Calu3 (cell line): ENCODE results near the gene CCDC54. TPM values are rescaled to one million over a fixed set of nuclear protein-coding genes. Genes with fewer than 3 reads are reported as not detected.
"Not testable (repeated sequence)": the region's sequence is repeated elsewhere in the genome, so short reads cannot be mapped to it uniquely, and the experiment has no call there.

Experiments
- Bru-seq: library from RNA; stranded (reverse); fragments of 400-500 nt; gene quantifications from one replicate; lab custom pipeline; 2021; lab: Mats Ljungman, UMichigan
- BruChase-seq, 2 experiments: library from RNA; stranded (reverse); fragments of 400-500 nt; gene quantifications; one replicate each; lab custom pipeline; 2021; lab: Mats Ljungman, UMichigan
- BruUV-seq: library from RNA; stranded (reverse); fragments of 400-500 nt; replicated peaks from 2 replicates; lab custom pipeline; 2021; lab: Mats Ljungman, UMichigan
- CTCF ChIA-PET: fragments of 300-600 bp; sonication (Branson Sonifier 250); formaldehyde crosslinking; loops from one replicate; lab custom pipeline; 2022; ENCODE audit warnings: antibody characterized with exemption; lab: Charles Lee
- DNase-seq: peaks from one replicate; pipeline ENCODE4 v3.0.0; 2022
- H3K27ac Mint-ChIP-seq: one replicate; pipeline ENCODE4 v1.8.0; 2022; ENCODE audit warnings: mixed read lengths; ENCODE audit not compliant: unreplicated experiment
- H3K27me3 Mint-ChIP-seq: one replicate; pipeline ENCODE4 v1.8.0; 2022; ENCODE audit warnings: mixed read lengths; ENCODE audit not compliant: unreplicated experiment
- H3K36me3 Mint-ChIP-seq: one replicate; pipeline ENCODE4 v1.8.0; 2022; ENCODE audit warnings: mild to moderate bottlenecking, moderate library complexity, mixed read lengths; ENCODE audit not compliant: insufficient read depth, unreplicated experiment
- H3K4me1 Mint-ChIP-seq: one replicate; pipeline ENCODE4 v1.8.0; 2022; ENCODE audit warnings: mild to moderate bottlenecking, low read depth, mixed read lengths; ENCODE audit not compliant: unreplicated experiment
- H3K4me3 Mint-ChIP-seq: one replicate; pipeline ENCODE4 v1.8.0; 2022; ENCODE audit warnings: mild to moderate bottlenecking, low read depth, moderate library complexity, mixed read lengths; ENCODE audit not compliant: unreplicated experiment
- H3K9me3 Mint-ChIP-seq: one replicate; pipeline ENCODE4 v1.8.0; 2022; ENCODE audit warnings: low read depth, mixed read lengths; ENCODE audit not compliant: unreplicated experiment
- intact Hi-C: fragments of 100-400 bp; cut with micrococcal nuclease; formaldehyde crosslinking; loops from one replicate; pipeline ENCODE4 v1.10.0; 2022; ENCODE audit not compliant: unreplicated experiment
- long read RNA-seq: library from polyadenylated mRNA; stranded (forward); transcript quantifications from one replicate; pipeline ENCODE4 v2.0.0, GENCODE V29; 2022
- total RNA-seq: library from RNA; stranded (reverse); gene quantifications from 2 replicates; pipeline ENCODE4 v1.2.3, GENCODE V29; 2022
- TF ChIP-seq, protein P1 (sequence below): fragments of 200-600 bp; IDR thresholded peaks from one replicate; pipeline ENCODE4 v1.8.0; 2022; ENCODE audit warnings: antibody characterized with exemption; ENCODE audit not compliant: unreplicated experiment

The CCDC54 gene
- total RNA-seq: not detected in 2 replicates
- percentile 19 among the genes with signal in this experiment for Bru-seq, nascent RNA
- BruChase-seq, experiment 1, labeled RNA remaining after a 6-hour chase: not detected
- BruChase-seq, experiment 2, labeled RNA remaining after a 2-hour chase: not detected
- long read RNA-seq: 0 reads

DNA sequence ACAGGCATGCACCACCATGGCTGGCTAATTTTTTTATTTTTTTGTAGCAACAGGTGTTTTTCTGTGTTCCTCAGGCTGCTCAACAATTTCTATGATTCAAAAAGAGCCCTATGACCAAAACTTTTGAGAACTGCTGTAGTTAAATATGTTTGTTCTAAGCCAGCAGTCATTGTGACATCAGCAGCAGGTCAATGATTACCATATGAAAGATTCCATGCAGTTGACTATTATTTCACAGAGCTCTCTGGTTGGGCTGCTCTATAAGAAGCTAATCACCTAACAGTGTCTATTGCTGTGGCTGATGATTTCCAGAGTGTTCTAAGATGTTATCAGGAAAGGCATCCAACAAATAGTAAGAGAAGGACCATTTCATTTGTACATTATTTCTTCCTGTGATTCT is at the start of gene CCDC54:
Gene CCDC54, plus strand, starts transcription at position 289 of the 400 bp plus-strand sequence. CDS start 149 bp downstream, outside the sequence.
- BruUV-seq: no TSS peak
- intact Hi-C loops: loop anchor here (2.0 kb wide), 1 partner anchor 40 kb away; no protein-coding TSS in a partner anchor
- H3K27me3 Mint-ChIP-seq: no peaks in the 10 kb centered on the region

DNA sequence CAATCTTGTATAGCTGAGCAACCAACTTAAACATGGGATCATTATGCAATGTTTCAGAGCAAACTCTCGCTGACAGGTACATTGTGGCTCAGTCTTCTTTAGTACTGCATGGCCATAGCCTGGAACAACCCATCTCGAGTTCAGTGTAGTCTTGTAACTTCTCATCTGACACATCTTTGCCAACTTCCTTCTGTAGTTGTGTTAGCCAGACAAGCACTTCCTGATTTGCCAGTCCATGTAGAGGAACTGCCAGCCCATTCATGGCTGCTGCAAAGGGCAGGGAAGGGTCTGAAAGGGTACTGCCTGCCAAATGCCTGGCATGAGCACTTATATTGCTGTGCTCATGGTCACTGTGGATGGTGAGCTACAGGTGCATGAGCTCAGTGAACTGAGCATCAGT is 49.2 kb upstream of the CCDC54 start:
- intact Hi-C loops: no loop called here
- H3K36me3 Mint-ChIP-seq: no peaks in the 10 kb centered on the region
- no peak overlapping the region for H3K4me3 Mint-ChIP-seq
- no peak for DNase-seq
- H3K27me3 Mint-ChIP-seq: no peaks in the 10 kb centered on the region
- H3K9me3 Mint-ChIP-seq: no peaks in the 10 kb centered on the region
- CTCF ChIA-PET: no interaction called here
- no TSS peak for BruUV-seq
- H3K27ac Mint-ChIP-seq: no peak overlapping the region
- H3K4me1 Mint-ChIP-seq: no peaks in the 10 kb centered on the region
- TF ChIP-seq, protein P1, sequence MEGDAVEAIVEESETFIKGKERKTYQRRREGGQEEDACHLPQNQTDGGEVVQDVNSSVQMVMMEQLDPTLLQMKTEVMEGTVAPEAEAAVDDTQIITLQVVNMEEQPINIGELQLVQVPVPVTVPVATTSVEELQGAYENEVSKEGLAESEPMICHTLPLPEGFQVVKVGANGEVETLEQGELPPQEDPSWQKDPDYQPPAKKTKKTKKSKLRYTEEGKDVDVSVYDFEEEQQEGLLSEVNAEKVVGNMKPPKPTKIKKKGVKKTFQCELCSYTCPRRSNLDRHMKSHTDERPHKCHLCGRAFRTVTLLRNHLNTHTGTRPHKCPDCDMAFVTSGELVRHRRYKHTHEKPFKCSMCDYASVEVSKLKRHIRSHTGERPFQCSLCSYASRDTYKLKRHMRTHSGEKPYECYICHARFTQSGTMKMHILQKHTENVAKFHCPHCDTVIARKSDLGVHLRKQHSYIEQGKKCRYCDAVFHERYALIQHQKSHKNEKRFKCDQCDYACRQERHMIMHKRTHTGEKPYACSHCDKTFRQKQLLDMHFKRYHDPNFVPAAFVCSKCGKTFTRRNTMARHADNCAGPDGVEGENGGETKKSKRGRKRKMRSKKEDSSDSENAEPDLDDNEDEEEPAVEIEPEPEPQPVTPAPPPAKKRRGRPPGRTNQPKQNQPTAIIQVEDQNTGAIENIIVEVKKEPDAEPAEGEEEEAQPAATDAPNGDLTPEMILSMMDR: no peak

More for the DNA sequence above, at the start of gene CCDC54:
- H3K27ac Mint-ChIP-seq: peak within 1 kb of the TSS; percentile 27
- no peak within 1 kb of the TSS for H3K4me3 Mint-ChIP-seq
- TF ChIP-seq, protein P1: no peak
- H3K4me1 Mint-ChIP-seq: peaks cover 47% of the 10 kb centered on the region
- H3K36me3 Mint-ChIP-seq: no peaks in the 10 kb centered on the region
- CTCF ChIA-PET: no interaction called here
- DNase-seq: peak; percentile 16
- no peaks in the 10 kb centered on the region for H3K9me3 Mint-ChIP-seq

DNA sequence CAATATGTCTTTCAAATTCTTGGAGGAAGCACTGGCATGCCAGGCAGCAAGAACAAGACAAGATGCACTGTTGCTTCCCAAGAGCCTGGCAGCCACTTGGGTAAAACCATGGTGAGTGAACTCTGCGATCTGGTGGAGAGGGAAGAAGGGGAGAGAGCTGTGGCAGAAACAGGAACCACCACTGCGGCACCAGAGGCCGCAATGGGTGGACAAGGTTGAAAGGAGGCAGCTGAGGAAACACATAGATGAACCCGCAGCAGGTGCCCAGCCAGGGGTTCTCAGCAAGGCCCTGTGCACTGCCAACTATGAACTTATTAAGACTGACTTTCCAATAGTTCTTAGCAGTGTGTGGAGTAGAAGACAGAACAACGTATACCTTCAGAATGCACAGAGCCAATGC is 48.2 kb upstream of the CCDC54 start:
- BruUV-seq: no TSS peak
- CTCF ChIA-PET: no interaction called here
- Mint-ChIP-seq H3K27ac (no peak overlapping the region), H3K9me3 (no peaks in the 10 kb centered on the region), H3K4me3 (no peak overlapping the region), H3K36me3 (no peaks in the 10 kb centered on the region), H3K4me1 (no peaks in the 10 kb centered on the region), H3K27me3 (no peaks in the 10 kb centered on the region)
- no peak for DNase-seq
- intact Hi-C loops: loop anchor here (1.0 kb wide), 1 partner anchor 19 kb away; no protein-coding TSS in a partner anchor
- TF ChIP-seq, protein P1: no peak

DNA sequence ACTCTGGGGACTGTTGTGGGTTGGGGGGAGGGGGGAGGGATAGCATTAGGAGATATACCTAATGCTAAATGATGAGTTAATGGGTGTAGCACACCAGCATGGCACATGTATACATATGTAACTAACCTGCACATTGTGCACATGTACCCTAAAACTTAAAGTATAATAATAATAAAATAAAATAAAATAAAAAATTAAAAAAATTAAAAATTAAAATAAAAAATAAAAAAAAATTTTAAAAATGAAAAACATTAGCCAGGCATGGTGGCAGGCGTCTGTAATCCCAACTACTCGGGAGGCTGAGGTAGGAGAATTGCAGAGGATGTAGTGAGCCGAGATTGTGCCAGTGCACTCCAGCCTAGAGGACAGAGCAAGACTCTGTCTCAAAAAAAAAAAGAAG is 37.5 kb upstream of the CCDC54 start:
- intact Hi-C loops, H3K36me3 Mint-ChIP-seq, H3K27ac Mint-ChIP-seq, BruUV-seq, CTCF ChIA-PET, H3K9me3 Mint-ChIP-seq, H3K27me3 Mint-ChIP-seq, H3K4me3 Mint-ChIP-seq, DNase-seq: not testable (repeated sequence)
- H3K4me1 Mint-ChIP-seq: peaks cover 26% of the 10 kb centered on the region

DNA sequence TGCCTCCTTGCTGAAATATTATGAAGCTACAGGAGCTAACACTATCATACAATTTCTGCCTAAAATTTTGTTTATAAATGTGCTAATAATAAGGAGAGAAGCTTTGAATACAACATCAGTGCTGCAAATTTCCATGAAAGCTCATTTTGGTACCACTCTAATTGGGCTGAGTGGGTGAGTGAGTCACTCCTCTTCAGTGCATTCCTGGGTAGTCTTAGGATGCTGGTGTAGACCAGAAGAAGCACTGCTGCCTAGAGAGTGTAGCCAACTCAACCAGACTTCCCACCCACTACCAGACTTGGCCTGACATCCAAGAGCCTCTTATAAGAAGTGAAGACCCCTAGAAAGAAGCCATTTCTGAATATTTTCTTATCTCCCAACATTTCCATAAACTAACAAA is 32.5 kb upstream of the CCDC54 start:
- H3K27ac Mint-ChIP-seq: no peak overlapping the region
- H3K27me3 Mint-ChIP-seq: no peaks in the 10 kb centered on the region
- no peak overlapping the region for H3K4me3 Mint-ChIP-seq
- no TSS peak for BruUV-seq
- TF ChIP-seq, protein P1: no peak
- no peak for DNase-seq
- H3K36me3 Mint-ChIP-seq: no peaks in the 10 kb centered on the region
- H3K4me1 Mint-ChIP-seq: peaks cover 48% of the 10 kb centered on the region
- CTCF ChIA-PET: interaction anchor here (0.5 to 0.7 kb wide), 3 partner anchors 30 to 1274 kb away, joined by 3 to 6 read pairs (median 4); no protein-coding TSS in a partner anchor
- no peaks in the 10 kb centered on the region for H3K9me3 Mint-ChIP-seq
- intact Hi-C loops: loop anchor here (5.0 kb wide), 1 partner anchor 78 kb away; no protein-coding TSS in a partner anchor
